ENCODE data around the gene PEX7. TPM values are rescaled to one million over a fixed set of nuclear protein-coding genes. Genes with fewer than 3 reads are reported as not detected.
A peak's percentile ranks its signal among the peaks of the same experiment; 100 is the strongest.

Gene PEX7
- total and polyA plus RNA-seq, 2 of the 8 experiments (the other 6 are each of a cell fraction or from before 2014, with no cell fraction given) = 6.4 to 11.0 TPM

GRCh38 chr6:136790411-136791295, 31.7 kb upstream of the PEX7 start:
- H3K27me3 ChIP-seq (replicated peaks in 1 of 4; ENCODE audit: control insufficient read depth in 3 of 4, extremely low read depth in 1 of 4, insufficient read depth in 3 of 4, low read length in 3 of 4) = peaks cover 8 to 31% (median 19%) of the 10 kb centered on the region in 4 experiments; a peak in 6 of 7 replicates
- H3K9ac ChIP-seq (replicated peaks in 1 of 4; ENCODE audit: extremely low read depth in 1 of 4, low read depth in 3 of 4, low read length in 3 of 4) = no peak overlapping the region
- no peak overlapping the region for H2BK15ac ChIP-seq (ENCODE audit: low read length)
- H4K20me1 ChIP-seq (replicated peaks in 1 of 2; ENCODE audit: control insufficient read depth in 1 of 2, insufficient read depth in 2 of 2, low read length in 2 of 2) = peaks cover 0 to 5% of the 10 kb centered on the region in 2 experiments
- no peaks in the 10 kb centered on the region for H3K79me2 ChIP-seq (ENCODE audit: control insufficient read depth in 1 of 2, insufficient read depth in 2 of 2, low read length in 2 of 2)
- WGBS, 2 experiments (ENCODE audit: extremely low coverage in 1 of 2, insufficient coverage in 1 of 2, insufficient read length in 1 of 2, insufficient replicate concordance in 2 of 2, low coverage in 1 of 2, low lambda C conversion rate in 2 of 2, missing lambda C conversion rate in 1 of 2) = 60% methylated on average over 7 of the region's 7 CpGs; no CpG with 5 or more reads in 1 of the 2 experiments
- no peak overlapping the region for H2BK5ac ChIP-seq (ENCODE audit: low read depth, low read length)
- no peak overlapping the region for H4K91ac ChIP-seq (replicated peaks; ENCODE audit: insufficient read length, low read length)
- H2BK20ac ChIP-seq (ENCODE audit: low read length) = no peak overlapping the region
- peak overlapping the region; percentile 35; the same call in 1 of the 2 replicates for H2AFZ ChIP-seq (ENCODE audit: low read length)
- no peak overlapping the region for H4K8ac ChIP-seq (ENCODE audit: extremely low read depth, insufficient read depth, low read length)
- peak overlapping the region; percentile 71 to 90 for H3K4me2 ChIP-seq (ENCODE audit: insufficient read depth in 1 of 2, low read depth in 2 of 2, low read length in 2 of 2)
- H3K27ac ChIP-seq (ENCODE audit: low read depth, low read length) = no peak overlapping the region
- no peaks in the 10 kb centered on the region for H3K36me3 ChIP-seq (ENCODE audit: control insufficient read depth in 2 of 4, insufficient read depth in 4 of 4, low read length in 3 of 4)
- no peak overlapping the region for H2BK12ac ChIP-seq (ENCODE audit: low read depth, low read length)
- CTCF ChIA-PET (ENCODE audit: partially characterized antibody) = interaction anchor here (1.0 to 4.7 kb wide), 7 partner anchors 27 to 175 kb away, joined by 3 to 99 read pairs (median 6); no protein-coding TSS in a partner anchor
- no peak overlapping the region for H3K14ac ChIP-seq (ENCODE audit: insufficient read length)
- H3K79me1 ChIP-seq (ENCODE audit: low read depth, low read length) = no peaks in the 10 kb centered on the region
- no peak overlapping the region for H2AK5ac ChIP-seq (ENCODE audit: low read depth, low read length)
- POLR2A ChIA-PET (ENCODE audit: partially characterized antibody) = no interaction called here
- no peak overlapping the region for H4K5ac ChIP-seq (ENCODE audit: insufficient read length, low read depth, low read length)
- DNase-seq (ENCODE audit: low read depth in 1 of 2, low spot score in 2 of 2) = no peak
- H3K4me1 ChIP-seq (replicated peaks in 1 of 4; ENCODE audit: control insufficient read depth in 3 of 4, insufficient read depth in 4 of 4, low read length in 3 of 4) = 0 out of 7 replicates have a peak, but pooled peaks cover 0 to 9% (median 1%) of the 10 kb centered on the region in 4 experiments
- no peak overlapping the region for H2BK120ac ChIP-seq (replicated peaks; ENCODE audit: low read depth, low read length)
- no peak for FAIRE-seq
- no peak overlapping the region for H3K4ac ChIP-seq (replicated peaks; ENCODE audit: insufficient read length, low read depth, low read length)
- H3K4me3 ChIP-seq (ENCODE audit: extremely low read depth in 1 of 4, insufficient read depth in 2 of 4, low read depth in 3 of 4, low read length in 4 of 4) = peak overlapping the region; percentile 42 to 78 (median 70); a peak in 5 of 8 replicates
- no peaks in the 10 kb centered on the region for H3K9me3 ChIP-seq (ENCODE audit: insufficient read depth in 2 of 2, low read depth in 1 of 2, low read length in 1 of 2)
- H3K18ac ChIP-seq (ENCODE audit: extremely low read depth, low read length) = no peak overlapping the region
- no peak overlapping the region for H3K56ac ChIP-seq (replicated peaks; ENCODE audit: insufficient read length, low read depth, low read length)
- no peak overlapping the region for H3K23ac ChIP-seq (ENCODE audit: insufficient read length)
- peaks cover 12% of the 10 kb centered on the region; the same call in 1 of the 2 replicates for H3K23me2 ChIP-seq (ENCODE audit: low read depth, low read length)
- TF ChIP-seq SIN3A (conservative IDR thresholded peaks at IDR 0.05 in 1 of 2, IDR thresholded peaks at IDR 0.05 in 1 of 2; ENCODE audit: low read depth in 1 of 2, low read length in 2 of 2) = no peak
- no peak for TF ChIP-seq SP4 (IDR thresholded peaks at IDR 0.05; ENCODE audit: low read length)
- TF ChIP-seq GABPA (IDR thresholded peaks at IDR 0.05; ENCODE audit: borderline replicate concordance, insufficient read depth, low read length) = no peak
- no peak for TF ChIP-seq CBX8 (IDR thresholded peaks at IDR 0.05; ENCODE audit: borderline replicate concordance, low read depth, low read length)
- TF ChIP-seq KDM1A (IDR thresholded peaks at IDR 0.05; ENCODE audit: borderline replicate concordance, low read length) = no peak
- TF ChIP-seq RAD21 (IDR thresholded peaks at IDR 0.05 in 1 of 2, conservative IDR thresholded peaks at IDR 0.05 in 1 of 2; ENCODE audit: low read depth in 2 of 2, low read length in 2 of 2) = no peak
- no peak for TF ChIP-seq CHD1 (IDR thresholded peaks at IDR 0.05; ENCODE audit: low read depth, low read length)
- no peak for TF ChIP-seq HDAC2 (IDR thresholded peaks at IDR 0.05; ENCODE audit: borderline replicate concordance in 1 of 2, low read depth in 2 of 2, low read length in 2 of 2)
- no peak for TF ChIP-seq JUN (IDR thresholded peaks at IDR 0.05; ENCODE audit: low read depth, low read length)

All from H1 (cell line).